ENCODE measurements around the gene PIN1. TPM values are rescaled to one million over a fixed set of nuclear protein-coding genes. Genes with fewer than 3 reads are reported as not detected.
A peak's percentile ranks its signal among the peaks of the same experiment; 100 is the strongest.

PIN1 gene
- total and polyA plus RNA-seq, 2 of the 13 experiments (the other 11 are each of a cell fraction or from before 2014, with no cell fraction given) = 31.9 to 72.0 TPM

DNA sequence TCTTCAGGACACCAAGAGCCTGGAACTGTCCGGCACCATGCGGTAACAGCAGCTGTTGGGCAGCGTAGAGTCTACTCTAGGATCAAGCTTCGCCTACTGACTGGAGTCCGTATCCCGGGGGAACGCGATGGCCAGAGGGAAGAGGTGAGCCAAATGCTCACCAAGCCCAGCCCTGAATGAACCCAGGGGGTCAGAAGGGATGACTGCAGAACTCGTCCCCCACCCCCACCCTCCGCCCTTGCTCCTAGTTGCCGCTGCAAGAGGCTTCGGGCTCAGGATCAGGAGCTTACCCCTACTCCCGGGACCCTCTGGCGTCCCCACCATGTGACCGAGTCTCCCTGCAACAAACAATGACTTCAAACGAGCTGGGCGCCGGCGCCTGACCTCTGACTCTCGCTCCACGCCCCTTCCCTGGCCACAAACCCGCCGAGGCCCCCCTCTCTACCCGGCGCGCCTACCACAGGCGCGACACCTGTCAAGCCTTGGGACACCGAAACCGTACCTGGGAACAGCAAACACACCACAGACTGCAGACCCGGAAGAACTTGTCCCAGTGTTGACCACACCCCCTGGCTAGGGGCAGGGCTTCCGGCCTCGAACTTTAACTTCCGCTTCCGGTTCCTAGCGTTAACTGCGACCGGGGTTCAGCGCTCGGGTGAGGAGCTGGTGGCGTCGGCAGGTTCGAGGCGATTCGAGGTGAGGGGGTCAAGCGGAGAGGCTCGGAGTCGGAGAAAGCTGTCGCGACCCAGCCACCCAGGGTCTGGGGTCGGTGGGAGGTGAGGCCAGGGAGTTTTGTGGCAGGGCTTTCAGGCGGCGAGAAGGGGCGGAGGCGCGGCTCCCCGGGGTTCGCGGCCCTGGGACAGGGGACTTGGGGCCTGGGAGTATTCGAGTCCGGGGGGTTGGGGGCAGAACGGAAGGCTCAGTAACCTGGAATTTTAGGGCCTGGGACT lies 7.6 kb upstream of the PIN1 start, which contains the start of gene UBL5 (continued):
- TF ChIP-seq, protein P1, sequence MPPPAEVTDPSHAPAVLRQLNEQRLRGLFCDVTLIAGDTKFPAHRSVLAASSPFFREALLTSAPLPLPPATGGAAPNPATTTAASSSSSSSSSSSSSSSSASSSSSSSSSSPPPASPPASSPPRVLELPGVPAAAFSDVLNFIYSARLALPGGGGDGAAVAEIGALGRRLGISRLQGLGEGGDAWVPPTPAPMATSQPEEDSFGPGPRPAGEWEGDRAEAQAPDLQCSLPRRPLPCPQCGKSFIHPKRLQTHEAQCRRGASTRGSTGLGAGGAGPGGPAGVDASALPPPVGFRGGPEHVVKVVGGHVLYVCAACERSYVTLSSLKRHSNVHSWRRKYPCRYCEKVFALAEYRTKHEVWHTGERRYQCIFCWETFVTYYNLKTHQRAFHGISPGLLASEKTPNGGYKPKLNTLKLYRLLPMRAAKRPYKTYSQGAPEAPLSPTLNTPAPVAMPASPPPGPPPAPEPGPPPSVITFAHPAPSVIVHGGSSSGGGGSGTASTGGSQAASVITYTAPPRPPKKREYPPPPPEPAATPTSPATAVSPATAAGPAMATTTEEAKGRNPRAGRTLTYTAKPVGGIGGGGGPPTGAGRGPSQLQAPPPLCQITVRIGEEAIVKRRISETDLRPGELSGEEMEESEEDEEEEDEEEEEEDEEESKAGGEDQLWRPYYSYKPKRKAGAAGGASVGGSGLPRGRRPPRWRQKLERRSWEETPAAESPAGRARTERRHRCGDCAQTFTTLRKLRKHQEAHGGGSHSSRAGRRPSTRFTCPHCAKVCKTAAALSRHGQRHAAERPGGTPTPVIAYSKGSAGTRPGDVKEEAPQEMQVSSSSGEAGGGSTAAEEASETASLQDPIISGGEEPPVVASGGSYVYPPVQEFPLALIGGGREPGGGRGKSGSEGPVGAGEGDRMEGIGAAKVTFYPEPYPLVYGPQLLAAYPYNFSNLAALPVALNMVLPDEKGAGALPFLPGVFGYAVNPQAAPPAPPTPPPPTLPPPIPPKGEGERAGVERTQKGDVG (CRISPR knock-in tag; IDR thresholded peaks at IDR 0.05; ENCODE audit: borderline replicate concordance) = no peak
- TF ChIP-seq ZNF317 (CRISPR knock-in tag; IDR thresholded peaks at IDR 0.05) = no peak
- TF ChIP-seq POLR2AphosphoS5 (IDR thresholded peaks at IDR 0.05; ENCODE audit: low read depth, low read length) = peak; percentile 98
- TF ChIP-seq ZMYM3 (CRISPR knock-in tag; IDR thresholded peaks at IDR 0.05) = no peak
- peak; percentile 47; the same call in 1 of the 2 replicates for TF ChIP-seq ZNF552 (CRISPR knock-in tag; IDR thresholded peaks at IDR 0.05; ENCODE audit: borderline replicate concordance)
- no peak for TF ChIP-seq CHCHD3 (CRISPR knock-in tag; IDR thresholded peaks at IDR 0.05)
- no peak for TF ChIP-seq RORA (CRISPR knock-in tag; IDR thresholded peaks at IDR 0.05)
- no peak for TF ChIP-seq LCORL (IDR thresholded peaks at IDR 0.05)
- peak; percentile 68; the same call in 1 of the 2 replicates for TF ChIP-seq LCORL (CRISPR knock-in tag; IDR thresholded peaks at IDR 0.05)
- TF ChIP-seq RFXANK (CRISPR knock-in tag; IDR thresholded peaks at IDR 0.05) = no peak; the same call in 1 of the 2 replicates
- TF ChIP-seq ZNF614 (CRISPR knock-in tag; IDR thresholded peaks at IDR 0.05; ENCODE audit: borderline replicate concordance) = peak; percentile 69; the same call in 1 of the 2 replicates
- TF ChIP-seq ZBTB1 (CRISPR knock-in tag; IDR thresholded peaks at IDR 0.05; ENCODE audit: borderline replicate concordance) = no peak
- TF ChIP-seq ATAD3A (CRISPR knock-in tag; IDR thresholded peaks at IDR 0.05) = no peak
- no peak for TF ChIP-seq BCL6 (CRISPR knock-in tag; IDR thresholded peaks at IDR 0.05)
- TF ChIP-seq, protein P2, sequence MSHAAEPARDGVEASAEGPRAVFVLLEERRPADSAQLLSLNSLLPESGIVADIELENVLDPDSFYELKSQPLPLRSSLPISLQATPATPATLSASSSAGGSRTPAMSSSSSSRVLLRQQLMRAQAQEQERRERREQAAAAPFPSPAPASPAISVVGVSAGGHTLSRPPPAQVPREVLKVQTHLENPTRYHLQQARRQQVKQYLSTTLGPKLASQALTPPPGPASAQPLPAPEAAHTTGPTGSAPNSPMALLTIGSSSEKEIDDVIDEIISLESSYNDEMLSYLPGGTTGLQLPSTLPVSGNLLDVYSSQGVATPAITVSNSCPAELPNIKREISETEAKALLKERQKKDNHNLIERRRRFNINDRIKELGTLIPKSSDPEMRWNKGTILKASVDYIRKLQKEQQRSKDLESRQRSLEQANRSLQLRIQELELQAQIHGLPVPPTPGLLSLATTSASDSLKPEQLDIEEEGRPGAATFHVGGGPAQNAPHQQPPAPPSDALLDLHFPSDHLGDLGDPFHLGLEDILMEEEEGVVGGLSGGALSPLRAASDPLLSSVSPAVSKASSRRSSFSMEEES (CRISPR knock-in tag; IDR thresholded peaks at IDR 0.05) = peak; percentile 76
- TF ChIP-seq, protein P3, sequence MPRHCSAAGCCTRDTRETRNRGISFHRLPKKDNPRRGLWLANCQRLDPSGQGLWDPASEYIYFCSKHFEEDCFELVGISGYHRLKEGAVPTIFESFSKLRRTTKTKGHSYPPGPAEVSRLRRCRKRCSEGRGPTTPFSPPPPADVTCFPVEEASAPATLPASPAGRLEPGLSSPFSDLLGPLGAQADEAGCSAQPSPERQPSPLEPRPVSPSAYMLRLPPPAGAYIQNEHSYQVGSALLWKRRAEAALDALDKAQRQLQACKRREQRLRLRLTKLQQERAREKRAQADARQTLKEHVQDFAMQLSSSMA (CRISPR knock-in tag; IDR thresholded peaks at IDR 0.05) = 0 out of 2 replicates have a peak, but pooled peaks have one; percentile 60
- no peak for TF ChIP-seq SOX13 (IDR thresholded peaks at IDR 0.05)
- TF ChIP-seq SOX13 (CRISPR knock-in tag; conservative IDR thresholded peaks at IDR 0.05 in 1 of 2, IDR thresholded peaks at IDR 0.05 in 1 of 2) = peak in 1 of 2 experiments; percentile 21; a peak in 1 of 4 replicates
- no peak for TF ChIP-seq ZNF12 (CRISPR knock-in tag; IDR thresholded peaks at IDR 0.05)
- TF ChIP-seq, protein P4, sequence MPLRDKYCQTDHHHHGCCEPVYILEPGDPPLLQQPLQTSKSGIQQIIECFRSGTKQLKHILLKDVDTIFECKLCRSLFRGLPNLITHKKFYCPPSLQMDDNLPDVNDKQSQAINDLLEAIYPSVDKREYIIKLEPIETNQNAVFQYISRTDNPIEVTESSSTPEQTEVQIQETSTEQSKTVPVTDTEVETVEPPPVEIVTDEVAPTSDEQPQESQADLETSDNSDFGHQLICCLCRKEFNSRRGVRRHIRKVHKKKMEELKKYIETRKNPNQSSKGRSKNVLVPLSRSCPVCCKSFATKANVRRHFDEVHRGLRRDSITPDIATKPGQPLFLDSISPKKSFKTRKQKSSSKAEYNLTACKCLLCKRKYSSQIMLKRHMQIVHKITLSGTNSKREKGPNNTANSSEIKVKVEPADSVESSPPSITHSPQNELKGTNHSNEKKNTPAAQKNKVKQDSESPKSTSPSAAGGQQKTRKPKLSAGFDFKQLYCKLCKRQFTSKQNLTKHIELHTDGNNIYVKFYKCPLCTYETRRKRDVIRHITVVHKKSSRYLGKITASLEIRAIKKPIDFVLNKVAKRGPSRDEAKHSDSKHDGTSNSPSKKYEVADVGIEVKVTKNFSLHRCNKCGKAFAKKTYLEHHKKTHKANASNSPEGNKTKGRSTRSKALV (CRISPR knock-in tag; IDR thresholded peaks at IDR 0.05) = no peak
- no peak; the same call in 1 of the 2 replicates for TF ChIP-seq SMAD9 (CRISPR knock-in tag; IDR thresholded peaks at IDR 0.05)
- TF ChIP-seq KAT8 (CRISPR knock-in tag; IDR thresholded peaks at IDR 0.05) = peak; percentile 98
